Stimulated activated naive CD8-positive, alpha-beta T cell treated with anti-CD3 and anti-CD28 coated beads, Interleukin-15, Interleukin-2, amounts not matched to agents 100 U/mL and 50 U/mL, for 24 hours (primary cell): ENCODE results near the gene BMAL1.

Experiments
- ATAC-seq: fragments of 150-1000 bp; cut with Tn5 transposase; one replicate; pipeline ENCODE4 v1.10.0; 2021
- DNase-seq: peaks from one replicate; pipeline ENCODE4 v3.0.0; 2021

Gene BMAL1

DNA sequence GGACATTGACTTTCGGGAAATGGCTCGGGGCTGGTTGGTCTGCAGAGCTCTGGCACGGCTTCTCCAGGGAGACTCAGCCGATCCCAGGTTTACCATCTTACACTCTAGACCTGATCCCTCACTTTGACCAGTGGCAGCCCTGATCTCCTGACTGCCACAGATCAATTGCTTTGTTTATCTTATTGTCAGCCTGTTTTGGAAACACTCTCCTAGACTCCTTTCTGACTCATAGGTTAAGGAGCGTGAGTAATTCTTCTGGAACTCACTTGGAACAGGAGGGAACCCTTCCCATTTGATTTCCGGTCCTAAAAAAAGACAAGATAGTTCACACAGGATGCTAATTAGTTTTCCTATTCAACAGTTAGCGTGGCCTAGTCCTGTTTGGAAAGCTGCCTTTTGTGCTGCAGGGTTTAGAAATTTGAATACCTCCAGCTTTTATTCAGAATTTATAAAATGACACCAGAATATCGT, 16.0 kb upstream of the BMAL1 start:
- ATAC-seq: no peak
- no peak for DNase-seq

DNA sequence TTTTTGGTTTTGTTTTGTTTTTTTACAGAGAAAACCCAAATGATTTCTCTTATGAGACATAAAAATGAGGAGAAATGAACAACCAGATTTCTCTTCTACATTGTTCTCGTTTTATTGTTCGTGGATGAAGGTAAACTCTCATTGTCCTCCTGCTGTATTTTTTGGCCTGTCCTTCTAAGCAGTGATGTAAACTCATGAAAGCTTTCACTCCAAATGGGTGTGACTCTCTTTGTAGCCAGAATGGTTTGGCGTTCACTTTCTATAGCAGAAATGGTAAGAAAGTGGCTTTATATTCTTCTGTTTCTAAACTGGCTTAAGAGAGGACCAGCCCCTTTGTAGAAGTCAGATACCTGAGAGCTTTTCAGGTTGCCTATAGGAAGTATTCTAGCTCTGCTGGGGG, 15.5 kb upstream of the BMAL1 start:
- ATAC-seq (no peak), DNase-seq (no peak)

DNA sequence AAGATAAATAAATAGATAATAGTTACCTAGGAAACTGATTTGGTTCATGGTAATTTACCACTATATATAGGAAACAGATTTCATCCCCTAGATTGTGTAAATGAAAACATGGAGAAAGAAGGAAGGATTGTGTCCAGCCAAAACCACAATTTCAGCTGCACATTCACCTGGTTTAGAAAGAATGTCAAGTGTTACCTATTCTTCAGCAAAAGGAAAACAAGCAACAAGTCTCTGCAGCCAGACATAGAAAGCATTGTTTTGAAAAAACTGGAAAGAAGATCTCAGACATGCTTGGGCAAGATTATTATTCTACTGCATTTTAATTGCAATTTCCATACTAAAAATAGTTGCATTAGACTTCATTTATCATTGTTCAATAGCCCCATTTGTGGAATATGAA, 8.8 kb upstream of the BMAL1 start:
- no peak for DNase-seq
- ATAC-seq: no peak

DNA sequence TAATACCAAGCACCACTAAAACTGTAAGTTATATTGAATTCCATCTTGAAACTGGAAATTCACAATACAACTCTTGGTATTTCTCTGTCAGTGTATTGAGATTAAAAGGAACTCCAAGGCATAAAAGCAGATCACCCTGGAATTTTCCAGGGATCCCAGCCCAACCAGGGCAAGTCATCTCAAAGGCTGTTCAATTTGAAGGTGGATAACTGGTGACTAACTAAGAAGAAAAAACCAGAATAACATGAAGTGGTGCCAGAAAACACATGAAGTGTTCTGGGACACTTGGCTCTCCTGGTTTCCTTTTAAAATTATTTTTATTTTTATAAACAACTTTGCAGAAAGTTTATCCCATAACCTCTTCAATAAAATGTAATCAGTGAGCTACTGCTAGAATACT, 7.8 kb upstream of the BMAL1 start:
- no peak for DNase-seq
- no peak for ATAC-seq

DNA sequence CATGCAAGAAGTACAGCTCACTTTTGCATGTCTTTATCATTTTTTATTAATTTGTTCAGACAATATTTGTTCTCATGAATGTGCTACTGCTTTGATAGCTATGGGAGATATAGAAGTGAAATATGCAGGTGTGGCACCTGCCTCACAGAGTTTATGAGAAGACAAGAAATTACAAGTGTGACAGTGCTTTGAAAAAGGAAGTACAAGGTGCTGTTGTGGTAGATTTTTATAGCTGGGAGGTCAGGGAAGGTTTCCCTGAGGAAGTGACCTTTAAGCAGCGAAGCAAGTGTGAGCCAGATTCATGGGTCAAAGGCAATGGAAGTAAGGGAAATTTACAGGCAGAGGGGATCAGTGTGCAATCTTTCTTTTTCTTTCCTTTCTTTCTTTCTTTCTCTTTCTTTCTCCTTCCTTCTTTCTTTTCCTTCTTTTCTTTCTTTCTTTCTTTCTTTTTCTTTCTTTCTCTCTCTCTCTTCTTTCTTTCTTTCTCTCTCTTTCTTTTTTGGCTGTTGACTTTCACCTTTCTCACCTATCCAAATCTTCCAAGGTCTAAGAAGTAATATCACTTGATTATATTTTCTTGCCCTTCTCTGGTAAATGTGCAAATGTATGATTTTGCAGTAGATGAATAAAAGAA, 6.4 kb upstream of the BMAL1 start:
- DNase-seq (no peak), ATAC-seq (no peak)

DNA sequence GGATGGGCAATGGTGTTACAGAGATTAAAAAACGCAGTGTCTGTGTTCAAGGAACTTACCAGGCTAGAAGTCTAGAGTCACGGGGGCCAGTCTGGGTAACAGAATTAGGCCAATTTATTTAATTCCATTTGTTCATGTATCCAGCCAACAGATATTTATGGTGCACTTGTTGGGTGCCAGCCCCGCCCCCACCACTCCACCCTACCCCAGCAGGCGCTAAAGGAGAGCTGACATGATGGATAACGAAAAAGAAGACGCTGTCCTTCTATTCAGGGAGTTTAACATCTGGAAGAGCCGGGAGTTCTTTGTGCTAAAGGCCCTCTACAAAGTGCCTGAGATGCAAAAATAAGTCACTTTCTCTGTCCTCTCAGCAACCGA, 1.1 kb upstream of the BMAL1 start:
- ATAC-seq (no peak), DNase-seq (no peak)

DNA sequence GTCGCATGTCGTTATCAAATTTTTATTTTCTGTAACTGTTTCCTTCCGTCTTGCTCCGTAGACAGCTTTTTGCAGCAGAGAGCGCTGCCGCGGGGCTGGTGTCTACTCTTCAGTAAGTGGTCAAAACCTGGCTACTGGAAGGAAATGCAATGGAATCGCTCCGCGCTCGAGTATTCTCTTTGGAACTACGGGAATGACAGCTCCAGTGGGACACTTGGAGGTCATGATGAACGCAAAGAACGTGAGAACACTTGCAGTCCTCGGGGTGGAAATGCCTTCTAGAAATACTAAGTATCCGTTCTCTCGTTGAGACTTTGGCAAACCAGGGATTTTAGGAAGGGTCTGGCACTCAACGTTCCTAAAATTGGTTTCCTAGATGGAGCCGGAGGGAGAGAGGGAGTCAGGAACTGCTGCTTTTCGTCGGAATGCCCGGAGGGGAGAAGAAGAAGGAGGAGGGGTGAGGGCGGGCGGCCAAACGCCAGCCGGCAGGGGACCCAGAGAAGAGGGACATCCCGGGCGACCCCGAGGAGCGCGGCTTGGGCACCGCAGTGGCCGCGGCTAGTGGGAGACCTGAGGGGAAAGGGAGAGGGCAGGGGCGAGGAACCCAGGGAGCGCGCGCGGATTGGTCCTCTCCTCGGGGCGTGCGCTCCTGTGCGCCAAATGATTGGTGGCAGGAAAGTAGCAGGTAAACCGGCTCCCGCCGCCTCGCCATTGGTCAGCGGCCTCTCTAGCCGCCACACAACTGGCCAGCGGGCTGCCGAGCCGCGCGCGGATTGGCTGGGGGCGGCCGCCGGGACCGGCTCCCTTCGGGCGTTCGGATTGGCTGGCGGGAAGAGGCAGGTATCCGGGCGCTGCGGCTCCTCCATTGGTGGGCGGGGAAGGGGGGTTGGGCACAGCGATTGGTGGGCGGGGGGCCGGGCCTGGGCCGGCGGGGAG, 490 bp upstream of the BMAL1 start:
- ATAC-seq (peak; percentile 89), DNase-seq (peak; percentile 97)

DNA sequence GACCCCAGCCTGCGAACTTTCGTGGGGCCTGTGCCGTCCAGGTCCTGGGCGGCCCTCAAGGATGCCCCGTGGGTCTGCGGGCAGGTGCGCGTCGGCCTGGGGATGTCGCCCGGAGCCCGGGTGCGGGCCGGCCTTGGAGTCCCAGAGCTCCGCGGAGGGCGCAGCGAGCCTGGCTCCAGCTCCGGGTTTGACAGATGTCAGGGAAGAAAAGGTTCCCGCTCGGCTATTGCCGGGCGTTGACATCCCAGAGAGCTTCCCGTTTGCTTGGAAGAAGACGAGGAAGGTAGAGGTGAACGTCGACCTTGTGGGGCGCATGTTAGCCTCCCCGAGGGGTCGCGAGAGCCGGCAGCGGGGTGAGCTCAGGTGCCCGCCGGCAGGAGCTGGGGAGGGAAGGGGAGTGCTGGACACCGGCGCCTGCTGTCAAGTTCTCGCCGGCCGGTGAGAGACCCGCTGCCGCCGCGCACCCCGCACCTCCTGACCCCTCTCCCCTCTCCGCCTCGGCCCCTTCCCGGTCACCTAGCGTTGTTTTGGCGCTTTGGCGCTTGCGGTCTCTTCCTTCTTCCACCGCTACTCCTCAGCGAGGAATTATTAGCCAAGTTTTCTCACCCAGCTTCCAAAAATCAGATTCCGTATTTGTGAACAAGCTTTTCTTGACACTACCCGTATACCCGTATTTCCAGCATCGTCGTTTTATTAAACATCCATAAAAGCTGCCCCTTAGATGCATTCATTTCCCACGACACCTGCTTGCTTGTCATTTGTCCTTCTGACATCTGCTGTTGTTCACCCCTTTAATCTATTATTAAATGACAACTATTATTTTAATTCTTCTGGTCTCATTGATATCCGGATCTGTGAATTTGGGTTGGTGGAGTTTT, 1.3 kb downstream of the BMAL1 start:
- no peak for ATAC-seq
- peak; percentile 32 for DNase-seq

DNA sequence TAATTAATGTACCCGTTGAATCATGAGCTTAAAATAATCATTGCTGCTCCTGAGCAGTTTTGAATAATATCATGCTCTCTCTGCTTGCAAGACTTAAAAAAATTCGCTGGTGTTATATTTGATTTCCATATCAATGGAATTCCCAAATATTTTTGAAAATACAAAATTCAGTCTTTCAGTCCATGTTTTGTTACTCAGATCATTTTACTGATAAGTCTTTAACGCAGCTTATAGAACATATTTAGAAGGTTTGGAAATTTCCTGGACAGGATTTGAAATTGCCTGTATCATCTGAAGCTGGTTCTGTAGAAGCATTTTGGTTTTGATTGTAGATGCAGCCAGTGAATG, 1.9 kb downstream of the BMAL1 start:
- no peak for ATAC-seq
- no peak for DNase-seq

DNA sequence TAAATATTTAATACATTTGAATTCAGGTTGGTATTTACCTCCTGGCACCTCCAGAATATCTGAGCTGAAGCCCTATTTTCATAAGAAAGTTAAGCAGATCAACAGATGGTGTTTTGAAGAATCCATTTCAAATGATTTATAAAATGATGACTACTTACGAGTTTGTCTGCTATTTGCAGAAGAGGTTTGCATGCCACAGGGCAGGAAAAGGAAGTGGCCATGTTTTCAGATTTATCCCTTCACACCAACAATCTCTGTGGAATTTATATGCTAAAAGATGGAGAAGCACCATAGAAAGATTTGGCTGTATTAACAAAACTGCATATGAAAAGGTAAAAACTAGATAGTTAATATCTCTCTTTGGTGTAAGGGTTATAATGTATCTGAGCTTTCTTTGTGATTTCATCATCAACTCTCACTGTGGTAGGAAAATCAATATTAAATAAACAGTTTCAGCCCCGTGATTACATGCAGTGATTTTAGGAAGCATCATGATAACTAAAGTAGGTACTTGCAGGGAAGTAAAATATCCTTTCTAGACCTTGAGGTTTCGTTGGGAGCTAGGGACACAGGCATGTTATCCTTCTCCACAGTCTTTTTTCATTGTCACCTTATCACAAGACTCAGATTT, 2.6 kb downstream of the BMAL1 start:
- no peak for ATAC-seq
- DNase-seq: no peak

DNA sequence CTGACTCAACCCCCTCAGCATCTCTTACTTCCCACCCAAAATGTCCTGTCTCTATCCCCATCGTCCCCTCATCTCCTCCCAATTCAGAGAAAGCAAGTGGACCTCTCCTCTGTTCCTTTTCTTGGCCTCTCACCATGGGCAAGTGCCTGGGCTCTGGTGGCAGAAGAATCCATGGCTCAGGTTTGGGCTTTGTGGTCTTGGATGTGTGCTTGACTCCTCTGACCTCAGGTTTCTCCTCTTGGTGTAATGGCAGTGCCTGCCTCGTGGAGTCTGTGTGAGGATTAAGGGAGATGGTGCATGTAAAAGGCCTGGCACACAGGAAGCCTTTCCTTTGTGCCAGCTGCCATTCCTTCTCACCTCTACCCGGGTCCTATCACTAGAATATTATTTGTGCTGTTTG, 3.2 kb downstream of the BMAL1 start:
- no peak for ATAC-seq
- DNase-seq: no peak

DNA sequence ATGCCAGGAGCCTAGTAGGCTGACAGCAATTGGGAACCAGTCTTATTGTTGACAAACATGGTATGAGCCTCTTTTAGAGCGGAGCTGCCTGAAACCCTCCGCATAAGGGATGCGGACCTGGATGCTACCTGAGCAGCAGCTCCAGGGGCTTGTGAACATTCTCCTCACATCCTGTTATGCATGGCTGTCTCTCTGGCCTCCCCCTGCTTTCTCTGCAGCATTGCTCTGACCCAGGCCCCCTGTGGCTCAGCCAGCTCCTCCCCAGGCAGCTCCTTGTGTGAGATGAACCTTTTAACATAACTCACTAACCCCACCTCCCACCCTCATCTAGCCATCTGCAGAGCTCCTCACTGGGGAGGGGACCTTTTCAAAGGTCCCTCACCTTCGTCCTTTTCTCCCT, 6.0 kb downstream of the BMAL1 start:
- no peak for DNase-seq
- no peak for ATAC-seq

DNA sequence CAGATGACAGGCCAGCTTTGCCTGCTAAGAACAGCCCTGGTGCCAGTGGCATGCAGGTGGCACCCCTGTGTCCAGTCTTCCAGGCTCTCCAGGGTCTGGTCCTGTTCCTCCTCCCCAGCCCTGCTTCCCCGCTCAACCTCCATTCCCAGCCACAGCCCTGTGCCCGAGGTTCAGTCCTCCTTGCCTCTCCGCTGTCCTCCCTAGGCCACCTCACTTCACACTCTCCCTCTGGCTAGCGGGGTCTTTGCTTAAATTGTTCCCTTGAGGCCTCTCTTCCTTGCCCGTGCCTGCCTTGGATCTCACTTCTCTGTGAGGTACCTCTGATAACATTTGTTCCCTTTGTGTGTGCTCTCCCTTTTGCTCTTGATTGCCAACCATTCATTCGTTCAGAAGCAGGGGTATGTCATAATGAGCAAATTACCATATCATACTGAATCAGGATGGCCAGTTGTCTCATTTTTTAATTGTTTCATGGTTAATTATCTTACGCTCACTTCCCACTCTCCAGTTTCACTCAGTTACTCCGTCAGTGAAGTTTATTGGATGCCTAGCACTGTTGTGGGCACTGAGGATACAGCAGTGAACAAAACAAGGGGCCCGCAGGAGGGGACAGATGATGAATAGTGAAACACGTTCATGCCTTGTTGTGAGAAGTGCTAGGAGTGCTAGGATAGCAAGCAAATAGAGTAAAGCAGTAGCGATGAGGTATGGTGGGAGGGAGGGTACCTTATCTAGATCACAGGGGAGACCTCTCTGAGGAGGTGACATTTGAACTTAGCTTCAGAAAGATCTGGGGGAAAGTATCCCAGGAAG, 7.4 kb downstream of the BMAL1 start:
- no peak for DNase-seq
- peak; percentile 44 for ATAC-seq

DNA sequence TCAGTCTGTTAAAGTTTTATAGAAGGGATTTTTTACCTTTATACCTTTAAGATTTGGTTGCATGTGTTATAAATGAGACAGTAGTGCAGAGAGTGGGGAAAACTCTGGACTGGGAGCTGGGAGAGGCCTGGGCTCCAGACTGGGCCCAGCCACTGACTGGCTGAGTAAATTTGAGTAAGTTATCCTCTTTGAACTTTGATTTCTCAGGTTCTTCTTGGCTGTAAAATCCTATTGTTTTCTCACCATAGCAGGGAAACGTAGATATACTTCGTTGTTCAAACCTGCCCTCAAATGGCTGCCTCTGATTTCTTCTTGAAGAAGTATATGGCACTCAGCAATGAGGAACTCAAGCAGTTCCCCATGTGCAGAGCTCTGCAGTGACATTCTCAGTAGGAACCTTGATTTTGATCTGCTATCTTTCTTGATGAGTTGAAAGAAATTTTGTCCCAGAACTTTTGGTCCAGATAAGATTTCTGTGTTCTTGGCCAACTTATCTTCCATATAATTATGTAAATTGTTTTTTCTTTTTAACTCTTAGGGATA, 8.8 kb downstream of the BMAL1 start:
- DNase-seq (no peak), ATAC-seq (no peak)

DNA sequence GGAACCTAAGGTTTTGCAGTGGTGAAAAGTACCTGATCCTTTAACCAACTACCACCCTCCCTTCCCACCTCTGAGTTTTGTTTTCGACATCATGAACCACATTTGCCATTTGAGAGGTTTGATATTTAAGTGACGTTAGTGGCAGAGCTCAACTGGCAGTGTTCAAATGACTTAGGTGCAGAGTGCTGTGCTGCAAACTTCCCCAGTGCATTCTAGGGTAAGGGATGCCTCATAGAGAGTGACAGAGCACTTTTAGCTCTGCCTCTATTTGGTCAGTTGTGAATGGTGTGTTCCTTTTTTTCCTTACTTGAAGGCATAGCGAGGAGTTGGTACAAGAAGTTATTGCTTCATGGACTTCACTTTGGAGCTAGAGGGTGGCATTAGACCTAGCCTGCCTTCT, 9.4 kb downstream of the BMAL1 start:
- DNase-seq: peak; percentile 46
- peak; percentile 92 for ATAC-seq

DNA sequence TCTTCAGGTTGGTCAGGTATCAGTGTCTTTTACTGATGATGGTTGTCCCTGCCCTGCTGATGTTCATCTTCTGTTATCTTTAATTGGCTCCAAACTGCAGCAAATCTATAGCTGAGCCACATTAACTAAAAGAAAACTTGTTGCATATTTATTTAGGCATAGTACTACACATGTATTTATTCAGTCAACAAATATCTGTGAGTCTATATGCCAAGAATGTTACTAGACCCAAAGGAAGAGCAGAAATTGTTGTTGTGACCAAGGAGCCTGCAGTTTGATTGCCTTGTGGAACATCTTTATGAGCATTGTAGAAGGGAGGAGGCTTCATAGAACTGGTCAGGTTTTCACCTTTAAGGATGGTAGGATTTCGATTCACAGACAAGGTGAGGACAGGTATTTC, 10.1 kb downstream of the BMAL1 start:
- ATAC-seq (no peak), DNase-seq (no peak)

DNA sequence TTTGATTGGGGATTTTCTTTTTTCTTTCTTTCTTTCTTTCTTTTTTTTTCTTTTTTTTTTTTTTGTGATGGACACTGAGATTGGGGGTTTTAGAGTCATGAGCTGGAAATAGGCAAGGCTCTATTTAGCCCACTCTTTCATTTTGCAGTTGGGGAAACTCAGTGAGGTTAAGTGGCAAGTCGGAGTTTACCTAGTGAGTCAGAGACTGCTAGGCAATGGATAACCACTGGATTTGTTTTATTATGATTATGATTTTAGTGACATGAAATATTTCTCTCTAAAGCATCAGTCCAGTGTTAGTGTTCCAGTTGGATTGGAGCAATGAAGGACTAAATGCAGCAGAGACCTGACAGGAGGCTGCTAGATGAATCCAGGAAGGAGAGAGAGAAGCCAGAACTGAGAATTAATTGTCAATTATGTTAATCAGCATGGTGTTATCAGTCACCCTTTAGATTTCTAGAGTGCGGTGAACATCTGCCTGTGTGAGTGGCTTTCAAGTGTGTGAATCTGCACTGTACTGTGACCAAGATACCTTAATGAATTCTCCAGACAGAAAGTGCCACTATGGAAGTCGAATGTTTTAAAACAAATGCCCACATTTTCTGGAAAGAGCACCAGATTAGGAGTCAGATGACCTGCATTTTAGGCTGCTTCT, 10.9 kb downstream of the BMAL1 start:
- ATAC-seq (peak; percentile 53), DNase-seq (no peak)

DNA sequence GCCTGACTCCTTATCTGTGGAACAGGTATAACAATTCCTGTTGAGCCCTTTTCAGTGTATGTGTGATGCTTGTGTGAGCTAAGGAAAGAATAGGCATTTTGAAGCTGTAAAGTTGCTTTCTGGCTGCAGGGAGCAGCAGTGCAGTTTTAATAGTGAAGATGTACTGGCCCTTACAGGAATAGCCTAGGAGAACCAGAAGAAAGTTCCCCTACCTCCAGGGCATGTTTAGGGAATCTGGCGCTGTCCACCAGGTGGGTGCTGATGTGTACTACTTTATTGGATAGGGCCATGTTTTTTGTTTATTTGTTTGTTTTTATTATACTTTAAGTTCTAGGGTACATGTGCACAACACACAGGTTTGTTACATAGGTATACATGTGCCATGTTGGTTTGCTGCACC, 11.5 kb downstream of the BMAL1 start:
- no peak for DNase-seq
- ATAC-seq: no peak

DNA sequence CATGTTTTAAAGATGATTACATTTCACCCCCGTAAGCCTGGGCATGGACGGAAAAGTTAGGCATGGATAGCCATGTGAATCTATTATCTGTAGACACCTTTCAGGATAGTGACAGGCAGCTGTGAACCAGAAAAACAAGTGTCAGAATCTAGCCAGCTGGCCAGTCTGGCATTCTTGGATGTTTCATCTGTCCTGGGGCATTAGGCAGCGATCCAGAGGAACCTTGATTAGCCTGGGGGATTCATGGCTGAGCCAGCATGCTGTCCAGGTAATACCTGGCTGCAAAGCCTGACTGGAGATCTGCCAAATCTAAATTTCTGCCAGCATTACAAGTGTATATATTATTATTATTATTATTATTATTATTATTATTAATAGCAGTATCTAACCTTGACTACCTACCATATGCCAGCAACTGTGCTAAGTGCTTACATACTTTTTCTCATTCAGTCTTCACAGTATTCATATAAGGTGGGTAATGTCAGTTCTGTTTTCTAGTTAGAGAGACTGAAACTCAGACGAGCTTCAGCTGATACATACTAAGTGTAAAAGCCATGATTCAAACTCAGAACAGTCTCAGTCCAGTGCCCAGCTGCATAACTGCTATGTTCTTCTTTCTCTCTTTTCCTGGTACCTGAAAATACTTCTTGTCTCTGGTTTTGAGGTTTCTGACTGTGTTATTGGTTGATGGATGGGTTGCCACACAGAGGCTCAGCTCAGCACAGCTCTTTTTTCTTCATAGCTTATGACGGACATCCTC, 12.8 kb downstream of the BMAL1 start:
- no peak for ATAC-seq
- DNase-seq: no peak

DNA sequence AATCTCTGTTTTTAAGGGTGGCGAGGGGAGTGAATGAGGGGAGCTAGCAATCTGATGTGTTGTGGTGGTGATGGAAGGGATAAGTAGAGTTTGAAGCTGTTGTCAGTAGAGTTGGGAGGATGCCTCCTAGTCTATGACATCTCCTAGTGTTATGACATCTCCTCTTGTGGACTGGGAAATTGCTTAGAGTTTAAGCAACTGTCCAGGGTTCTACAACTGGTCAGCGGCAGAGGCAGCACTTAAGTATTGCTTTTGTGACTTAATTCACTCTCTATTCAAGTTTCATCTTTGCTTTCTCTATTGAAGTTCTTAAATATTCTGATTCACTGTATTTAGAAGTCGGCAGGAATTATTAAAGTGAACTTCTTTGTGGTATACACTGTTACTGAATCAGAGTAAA, 13.8 kb downstream of the BMAL1 start:
- ATAC-seq (no peak), DNase-seq (no peak)
